Peyer's patch (tissue), 4 donors: ENCODE measurements around the gene PCBP3. TPM values are rescaled to one million over a fixed set of nuclear protein-coding genes. Genes with fewer than 3 reads are reported as not detected.
"Not testable (repeated sequence)": the region's sequence is repeated elsewhere in the genome, so short reads cannot be mapped to it uniquely, and the experiment has no call there.

ENCODE experiments used
- DNase-seq, 3 donors: peaks; one replicate each; pipeline ENCODE4 v3.0.0-alpha.2; 2017 to 2019
- H3K27ac ChIP-seq, 4 donors: fragments of 200-600 bp; sonication (generic); one replicate each; pipeline ENCODE4 v1.5.1; 2016 to 2019
- H3K27me3 ChIP-seq, 2 donors: fragments of 200-600 bp; sonication (generic); one replicate each; pipeline ENCODE4 v1.5.1; 2019
- H3K36me3 ChIP-seq, 3 donors: fragments of 200-600 bp; sonication (generic); one replicate each; pipeline ENCODE4 v1.5.1; 2016 to 2019
- H3K4me1 ChIP-seq, 4 donors: fragments of 200-600 bp; sonication (generic); one replicate each; pipeline ENCODE4 v1.5.1; 2016 to 2019
- H3K4me3 ChIP-seq, 4 donors: fragments of 200-600 bp; sonication (generic); 1 replicate in 3 of 4; 2 replicates in 1 of 4; pipeline ENCODE4 v1.5.1; 2016 to 2019; ENCODE audit warnings: mild to moderate bottlenecking in 1 of 4
- H3K9me3 ChIP-seq, 4 donors: fragments of 200-600 bp; sonication (generic); one replicate each; pipeline ENCODE4 v1.5.1; 2016 to 2019; ENCODE audit warnings: mild to moderate bottlenecking in 1 of 4
- CTCF ChIP-seq, 6 experiments: fragments of 450-650 bp in 4 of 6; fragments of 200-600 bp in 2 of 6; sonication (generic) in 1 of 6; IDR thresholded peaks; one replicate each; pipeline ENCODE4 v1.5.1; 2017 to 2019; ENCODE audit warnings: antibody characterized with exemption in 6 of 6, mild to moderate bottlenecking in 3 of 6, moderate library complexity in 1 of 6
- POLR2A ChIP-seq, 2 donors: fragments of 450-650 bp; IDR thresholded peaks; one replicate each; pipeline ENCODE4 v1.5.1; 2017; ENCODE audit warnings: antibody characterized with exemption in 2 of 2, mild to moderate bottlenecking in 2 of 2, moderate library complexity in 2 of 2
- total RNA-seq, 4 donors: library from RNA; depleted of rRNA; stranded (reverse); fragments of >200 nt; gene quantifications; one replicate each; pipeline ENCODE4 v1.1.0, GENCODE V29; 2016

PCBP3 gene
- total RNA-seq, 4 donors from 2014 or later, result 1.1 to 6.0 (median 4.4) TPM; not detected in 1

- TF ChIP-seq CTCF (IDR thresholded peaks at IDR 0.05), result no peak
- TF ChIP-seq POLR2A (IDR thresholded peaks at IDR 0.05), result no peak
- Histone ChIP-seq H3K36me3 (no peaks in the 10 kb centered on the region), H3K9me3 (no peaks in the 10 kb centered on the region), H3K27me3 (no peaks in the 10 kb centered on the region), H3K27ac (no peak overlapping the region), H3K4me3 (no peak overlapping the region), H3K4me1 (no peaks in the 10 kb centered on the region)
- peak in 1 of 3 donors; percentile 37 for DNase-seq
Observed at GRCh38 chr21:45598666-45599065, 44.9 kb upstream of the PCBP3 start.

GRCh38 chr21:45599146-45599581 lies 44.4 kb upstream of the PCBP3 start:
- Histone ChIP-seq H3K27ac (no peak overlapping the region), H3K36me3 (no peaks in the 10 kb centered on the region), H3K4me1 (no peaks in the 10 kb centered on the region), H3K27me3 (no peaks in the 10 kb centered on the region), H3K4me3 (no peak overlapping the region), H3K9me3 (no peaks in the 10 kb centered on the region)
- TF ChIP-seq CTCF (IDR thresholded peaks at IDR 0.05) (no peak), POLR2A (IDR thresholded peaks at IDR 0.05) (no peak)
- peak in 2 of 3 donors; percentile 28 to 41 for DNase-seq

GRCh38 chr21:45600248-45600647 lies 43.3 kb upstream of the PCBP3 start:
- H3K36me3 ChIP-seq, result no peaks in the 10 kb centered on the region
- DNase-seq, result no peak
- no peaks in the 10 kb centered on the region for H3K9me3 ChIP-seq
- H3K4me3 ChIP-seq, result no peak overlapping the region
- H3K4me1 ChIP-seq, result no peaks in the 10 kb centered on the region
- H3K27ac ChIP-seq, result no peak overlapping the region
- no peaks in the 10 kb centered on the region for H3K27me3 ChIP-seq
- TF ChIP-seq POLR2A (IDR thresholded peaks at IDR 0.05) (no peak), CTCF (IDR thresholded peaks at IDR 0.05) (no peak)

- Histone ChIP-seq H3K4me3 (no peak overlapping the region), H3K27me3 (no peaks in the 10 kb centered on the region), H3K27ac (no peak overlapping the region), H3K9me3 (no peaks in the 10 kb centered on the region), H3K36me3 (no peaks in the 10 kb centered on the region), H3K4me1 (no peaks in the 10 kb centered on the region)
- peak in 1 of 3 donors; percentile 27 for DNase-seq
- TF ChIP-seq POLR2A (IDR thresholded peaks at IDR 0.05) (no peak), CTCF (IDR thresholded peaks at IDR 0.05) (no peak)
Observed at GRCh38 chr21:45601551-45601950, 42.0 kb upstream of the PCBP3 start.

GRCh38 chr21:45602106-45602505 lies 41.4 kb upstream of the PCBP3 start:
- H3K9me3 ChIP-seq, result no peaks in the 10 kb centered on the region
- H3K27ac ChIP-seq, result no peak overlapping the region
- DNase-seq, result peak in 1 of 3 donors; percentile 8
- no peaks in the 10 kb centered on the region for H3K36me3 ChIP-seq
- TF ChIP-seq CTCF (IDR thresholded peaks at IDR 0.05), result no peak
- no peak for TF ChIP-seq POLR2A (IDR thresholded peaks at IDR 0.05)
- H3K4me1 ChIP-seq, result no peaks in the 10 kb centered on the region
- H3K4me3 ChIP-seq, result no peak overlapping the region
- no peaks in the 10 kb centered on the region for H3K27me3 ChIP-seq

GRCh38 chr21:45603481-45603880 lies 40.0 kb upstream of the PCBP3 start:
- Histone ChIP-seq H3K36me3 (no peaks in the 10 kb centered on the region), H3K27me3 (no peaks in the 10 kb centered on the region), H3K9me3 (no peaks in the 10 kb centered on the region), H3K4me3 (no peak overlapping the region), H3K27ac (no peak overlapping the region), H3K4me1 (no peaks in the 10 kb centered on the region)
- TF ChIP-seq CTCF (IDR thresholded peaks at IDR 0.05), result no peak
- no peak for TF ChIP-seq POLR2A (IDR thresholded peaks at IDR 0.05)
- DNase-seq, result no peak

GRCh38 chr21:45604681-45605080 lies 38.8 kb upstream of the PCBP3 start:
- H3K27me3 ChIP-seq, H3K4me1 ChIP-seq, H3K27ac ChIP-seq, H3K36me3 ChIP-seq, H3K4me3 ChIP-seq, H3K9me3 ChIP-seq: not testable (repeated sequence)
- peak in 1 of 3 donors; percentile 36 for DNase-seq
